ENCODE measurements around the gene TOP3B. TPM values are rescaled to one million over a fixed set of nuclear protein-coding genes. Genes with fewer than 3 reads are reported as not detected.

TOP3B gene
- total RNA-seq, 1 experiment from 2014 or later: 68.6 TPM

DNA sequence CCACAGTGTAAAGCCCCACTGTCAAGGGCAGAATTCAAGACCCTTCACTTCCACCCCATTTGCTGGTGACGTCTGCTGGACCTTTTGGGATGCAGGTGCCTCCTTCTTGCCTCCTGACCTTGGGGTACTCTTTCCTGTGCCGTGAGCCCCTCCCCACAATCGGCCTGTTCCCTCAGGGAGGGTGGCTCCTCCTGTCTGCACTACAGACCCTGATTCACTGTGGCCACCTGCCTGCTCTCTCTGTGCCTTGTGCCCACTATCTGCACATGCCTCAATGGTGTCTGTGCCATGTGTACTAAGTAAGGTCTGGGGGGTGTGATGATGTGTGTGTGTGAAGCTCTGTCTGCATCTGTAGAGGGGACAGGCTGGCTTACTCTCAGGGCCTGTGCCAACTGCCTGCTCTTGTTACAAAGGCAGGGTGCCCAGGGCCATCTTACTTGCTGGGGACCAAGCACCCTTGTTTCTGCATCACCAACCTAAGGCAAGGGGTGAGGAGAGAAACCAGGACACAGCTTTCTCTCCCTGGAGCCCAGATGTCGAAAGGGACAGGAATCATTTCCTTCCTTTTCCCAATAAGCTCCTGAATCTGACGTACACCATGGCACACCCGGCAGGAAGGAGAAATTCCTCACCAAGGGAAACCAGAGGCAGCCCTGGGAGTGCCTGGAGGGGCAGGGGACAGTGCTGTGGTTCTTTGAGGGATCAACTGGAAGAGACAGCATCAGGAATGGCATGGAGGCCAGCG lies 33.6 kb downstream of the TOP3B start:
- Mint-ChIP-seq H3K4me3 (no peak overlapping the region), H3K27me3 (ENCODE audit: low read depth) (peaks cover 25% of the 10 kb centered on the region), H3K27ac (no peak overlapping the region), H3K9me3 (no peaks in the 10 kb centered on the region), H3K36me3 (peaks cover 6% of the 10 kb centered on the region), H3K4me1 (peaks cover 24% of the 10 kb centered on the region)
- no peak for TF ChIP-seq JAZF1 (CRISPR knock-in tag; IDR thresholded peaks at IDR 0.05)
- TF ChIP-seq, protein P1, sequence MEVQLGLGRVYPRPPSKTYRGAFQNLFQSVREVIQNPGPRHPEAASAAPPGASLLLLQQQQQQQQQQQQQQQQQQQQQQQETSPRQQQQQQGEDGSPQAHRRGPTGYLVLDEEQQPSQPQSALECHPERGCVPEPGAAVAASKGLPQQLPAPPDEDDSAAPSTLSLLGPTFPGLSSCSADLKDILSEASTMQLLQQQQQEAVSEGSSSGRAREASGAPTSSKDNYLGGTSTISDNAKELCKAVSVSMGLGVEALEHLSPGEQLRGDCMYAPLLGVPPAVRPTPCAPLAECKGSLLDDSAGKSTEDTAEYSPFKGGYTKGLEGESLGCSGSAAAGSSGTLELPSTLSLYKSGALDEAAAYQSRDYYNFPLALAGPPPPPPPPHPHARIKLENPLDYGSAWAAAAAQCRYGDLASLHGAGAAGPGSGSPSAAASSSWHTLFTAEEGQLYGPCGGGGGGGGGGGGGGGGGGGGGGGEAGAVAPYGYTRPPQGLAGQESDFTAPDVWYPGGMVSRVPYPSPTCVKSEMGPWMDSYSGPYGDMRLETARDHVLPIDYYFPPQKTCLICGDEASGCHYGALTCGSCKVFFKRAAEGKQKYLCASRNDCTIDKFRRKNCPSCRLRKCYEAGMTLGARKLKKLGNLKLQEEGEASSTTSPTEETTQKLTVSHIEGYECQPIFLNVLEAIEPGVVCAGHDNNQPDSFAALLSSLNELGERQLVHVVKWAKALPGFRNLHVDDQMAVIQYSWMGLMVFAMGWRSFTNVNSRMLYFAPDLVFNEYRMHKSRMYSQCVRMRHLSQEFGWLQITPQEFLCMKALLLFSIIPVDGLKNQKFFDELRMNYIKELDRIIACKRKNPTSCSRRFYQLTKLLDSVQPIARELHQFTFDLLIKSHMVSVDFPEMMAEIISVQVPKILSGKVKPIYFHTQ (CRISPR knock-in tag; IDR thresholded peaks at IDR 0.05): no peak
- TF ChIP-seq FOXJ3 (CRISPR knock-in tag; IDR thresholded peaks at IDR 0.05; ENCODE audit: borderline replicate concordance): no peak
- TF ChIP-seq ZNF219 (CRISPR knock-in tag; IDR thresholded peaks at IDR 0.05; ENCODE audit: borderline replicate concordance): no peak
- TF ChIP-seq, protein P2, sequence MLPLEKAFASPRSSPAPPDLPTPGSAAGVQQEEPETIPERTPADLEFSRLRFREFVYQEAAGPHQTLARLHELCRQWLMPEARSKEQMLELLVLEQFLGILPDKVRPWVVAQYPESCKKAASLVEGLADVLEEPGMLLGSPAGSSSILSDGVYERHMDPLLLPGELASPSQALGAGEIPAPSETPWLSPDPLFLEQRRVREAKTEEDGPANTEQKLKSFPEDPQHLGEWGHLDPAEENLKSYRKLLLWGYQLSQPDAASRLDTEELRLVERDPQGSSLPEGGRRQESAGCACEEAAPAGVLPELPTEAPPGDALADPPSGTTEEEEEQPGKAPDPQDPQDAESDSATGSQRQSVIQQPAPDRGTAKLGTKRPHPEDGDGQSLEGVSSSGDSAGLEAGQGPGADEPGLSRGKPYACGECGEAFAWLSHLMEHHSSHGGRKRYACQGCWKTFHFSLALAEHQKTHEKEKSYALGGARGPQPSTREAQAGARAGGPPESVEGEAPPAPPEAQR (CRISPR knock-in tag; IDR thresholded peaks at IDR 0.05): no peak
- no peak for TF ChIP-seq ZBTB21 (CRISPR knock-in tag; IDR thresholded peaks at IDR 0.05; ENCODE audit: borderline replicate concordance)
- TF ChIP-seq SOX15 (CRISPR knock-in tag; IDR thresholded peaks at IDR 0.05): no peak
- TF ChIP-seq ELF4 (CRISPR knock-in tag; IDR thresholded peaks at IDR 0.05; ENCODE audit: low read depth): no peak
- no peak for TF ChIP-seq PRRX2 (CRISPR knock-in tag; IDR thresholded peaks at IDR 0.05)
- TF ChIP-seq, protein P3, sequence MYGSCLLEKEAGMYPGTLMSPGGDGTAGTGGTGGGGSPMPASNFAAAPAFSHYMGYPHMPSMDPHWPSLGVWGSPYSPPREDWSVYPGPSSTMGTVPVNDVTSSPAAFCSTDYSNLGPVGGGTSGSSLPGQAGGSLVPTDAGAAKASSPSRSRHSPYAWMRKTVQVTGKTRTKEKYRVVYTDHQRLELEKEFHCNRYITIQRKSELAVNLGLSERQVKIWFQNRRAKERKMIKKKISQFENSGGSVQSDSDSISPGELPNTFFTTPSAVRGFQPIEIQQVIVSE (CRISPR knock-in tag; IDR thresholded peaks at IDR 0.05; ENCODE audit: borderline replicate concordance): no peak
- no peak for TF ChIP-seq NR3C1 (CRISPR knock-in tag; conservative IDR thresholded peaks at IDR 0.05; ENCODE audit: low read depth)
- TF ChIP-seq ZNF671 (CRISPR knock-in tag; IDR thresholded peaks at IDR 0.05): no peak
- no peak for TF ChIP-seq FOXK1 (CRISPR knock-in tag; IDR thresholded peaks at IDR 0.05)
- no peak for TF ChIP-seq GRHL2 (CRISPR knock-in tag; IDR thresholded peaks at IDR 0.05; ENCODE audit: insufficient replicate concordance, severe bottlenecking)
- TF ChIP-seq, protein P4, sequence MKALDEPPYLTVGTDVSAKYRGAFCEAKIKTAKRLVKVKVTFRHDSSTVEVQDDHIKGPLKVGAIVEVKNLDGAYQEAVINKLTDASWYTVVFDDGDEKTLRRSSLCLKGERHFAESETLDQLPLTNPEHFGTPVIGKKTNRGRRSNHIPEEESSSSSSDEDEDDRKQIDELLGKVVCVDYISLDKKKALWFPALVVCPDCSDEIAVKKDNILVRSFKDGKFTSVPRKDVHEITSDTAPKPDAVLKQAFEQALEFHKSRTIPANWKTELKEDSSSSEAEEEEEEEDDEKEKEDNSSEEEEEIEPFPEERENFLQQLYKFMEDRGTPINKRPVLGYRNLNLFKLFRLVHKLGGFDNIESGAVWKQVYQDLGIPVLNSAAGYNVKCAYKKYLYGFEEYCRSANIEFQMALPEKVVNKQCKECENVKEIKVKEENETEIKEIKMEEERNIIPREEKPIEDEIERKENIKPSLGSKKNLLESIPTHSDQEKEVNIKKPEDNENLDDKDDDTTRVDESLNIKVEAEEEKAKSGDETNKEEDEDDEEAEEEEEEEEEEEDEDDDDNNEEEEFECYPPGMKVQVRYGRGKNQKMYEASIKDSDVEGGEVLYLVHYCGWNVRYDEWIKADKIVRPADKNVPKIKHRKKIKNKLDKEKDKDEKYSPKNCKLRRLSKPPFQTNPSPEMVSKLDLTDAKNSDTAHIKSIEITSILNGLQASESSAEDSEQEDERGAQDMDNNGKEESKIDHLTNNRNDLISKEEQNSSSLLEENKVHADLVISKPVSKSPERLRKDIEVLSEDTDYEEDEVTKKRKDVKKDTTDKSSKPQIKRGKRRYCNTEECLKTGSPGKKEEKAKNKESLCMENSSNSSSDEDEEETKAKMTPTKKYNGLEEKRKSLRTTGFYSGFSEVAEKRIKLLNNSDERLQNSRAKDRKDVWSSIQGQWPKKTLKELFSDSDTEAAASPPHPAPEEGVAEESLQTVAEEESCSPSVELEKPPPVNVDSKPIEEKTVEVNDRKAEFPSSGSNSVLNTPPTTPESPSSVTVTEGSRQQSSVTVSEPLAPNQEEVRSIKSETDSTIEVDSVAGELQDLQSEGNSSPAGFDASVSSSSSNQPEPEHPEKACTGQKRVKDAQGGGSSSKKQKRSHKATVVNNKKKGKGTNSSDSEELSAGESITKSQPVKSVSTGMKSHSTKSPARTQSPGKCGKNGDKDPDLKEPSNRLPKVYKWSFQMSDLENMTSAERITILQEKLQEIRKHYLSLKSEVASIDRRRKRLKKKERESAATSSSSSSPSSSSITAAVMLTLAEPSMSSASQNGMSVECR (CRISPR knock-in tag; IDR thresholded peaks at IDR 0.05; ENCODE audit: borderline replicate concordance): no peak
- TF ChIP-seq, protein P5, sequence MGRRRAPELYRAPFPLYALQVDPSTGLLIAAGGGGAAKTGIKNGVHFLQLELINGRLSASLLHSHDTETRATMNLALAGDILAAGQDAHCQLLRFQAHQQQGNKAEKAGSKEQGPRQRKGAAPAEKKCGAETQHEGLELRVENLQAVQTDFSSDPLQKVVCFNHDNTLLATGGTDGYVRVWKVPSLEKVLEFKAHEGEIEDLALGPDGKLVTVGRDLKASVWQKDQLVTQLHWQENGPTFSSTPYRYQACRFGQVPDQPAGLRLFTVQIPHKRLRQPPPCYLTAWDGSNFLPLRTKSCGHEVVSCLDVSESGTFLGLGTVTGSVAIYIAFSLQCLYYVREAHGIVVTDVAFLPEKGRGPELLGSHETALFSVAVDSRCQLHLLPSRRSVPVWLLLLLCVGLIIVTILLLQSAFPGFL (CRISPR knock-in tag; IDR thresholded peaks at IDR 0.05; ENCODE audit: borderline replicate concordance): no peak
- TF ChIP-seq, protein P6, sequence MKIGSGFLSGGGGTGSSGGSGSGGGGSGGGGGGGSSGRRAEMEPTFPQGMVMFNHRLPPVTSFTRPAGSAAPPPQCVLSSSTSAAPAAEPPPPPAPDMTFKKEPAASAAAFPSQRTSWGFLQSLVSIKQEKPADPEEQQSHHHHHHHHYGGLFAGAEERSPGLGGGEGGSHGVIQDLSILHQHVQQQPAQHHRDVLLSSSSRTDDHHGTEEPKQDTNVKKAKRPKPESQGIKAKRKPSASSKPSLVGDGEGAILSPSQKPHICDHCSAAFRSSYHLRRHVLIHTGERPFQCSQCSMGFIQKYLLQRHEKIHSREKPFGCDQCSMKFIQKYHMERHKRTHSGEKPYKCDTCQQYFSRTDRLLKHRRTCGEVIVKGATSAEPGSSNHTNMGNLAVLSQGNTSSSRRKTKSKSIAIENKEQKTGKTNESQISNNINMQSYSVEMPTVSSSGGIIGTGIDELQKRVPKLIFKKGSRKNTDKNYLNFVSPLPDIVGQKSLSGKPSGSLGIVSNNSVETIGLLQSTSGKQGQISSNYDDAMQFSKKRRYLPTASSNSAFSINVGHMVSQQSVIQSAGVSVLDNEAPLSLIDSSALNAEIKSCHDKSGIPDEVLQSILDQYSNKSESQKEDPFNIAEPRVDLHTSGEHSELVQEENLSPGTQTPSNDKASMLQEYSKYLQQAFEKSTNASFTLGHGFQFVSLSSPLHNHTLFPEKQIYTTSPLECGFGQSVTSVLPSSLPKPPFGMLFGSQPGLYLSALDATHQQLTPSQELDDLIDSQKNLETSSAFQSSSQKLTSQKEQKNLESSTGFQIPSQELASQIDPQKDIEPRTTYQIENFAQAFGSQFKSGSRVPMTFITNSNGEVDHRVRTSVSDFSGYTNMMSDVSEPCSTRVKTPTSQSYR (CRISPR knock-in tag; IDR thresholded peaks at IDR 0.05): no peak
- TF ChIP-seq, protein P7, sequence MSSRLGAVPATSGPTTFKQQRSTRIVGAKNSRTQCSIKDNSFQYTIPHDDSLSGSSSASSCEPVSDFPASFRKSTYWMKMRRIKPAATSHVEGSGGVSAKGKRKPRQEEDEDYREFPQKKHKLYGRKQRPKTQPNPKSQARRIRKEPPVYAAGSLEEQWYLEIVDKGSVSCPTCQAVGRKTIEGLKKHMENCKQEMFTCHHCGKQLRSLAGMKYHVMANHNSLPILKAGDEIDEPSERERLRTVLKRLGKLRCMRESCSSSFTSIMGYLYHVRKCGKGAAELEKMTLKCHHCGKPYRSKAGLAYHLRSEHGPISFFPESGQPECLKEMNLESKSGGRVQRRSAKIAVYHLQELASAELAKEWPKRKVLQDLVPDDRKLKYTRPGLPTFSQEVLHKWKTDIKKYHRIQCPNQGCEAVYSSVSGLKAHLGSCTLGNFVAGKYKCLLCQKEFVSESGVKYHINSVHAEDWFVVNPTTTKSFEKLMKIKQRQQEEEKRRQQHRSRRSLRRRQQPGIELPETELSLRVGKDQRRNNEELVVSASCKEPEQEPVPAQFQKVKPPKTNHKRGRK (CRISPR knock-in tag; IDR thresholded peaks at IDR 0.05; ENCODE audit: borderline replicate concordance): no peak
- TF ChIP-seq, protein P8, sequence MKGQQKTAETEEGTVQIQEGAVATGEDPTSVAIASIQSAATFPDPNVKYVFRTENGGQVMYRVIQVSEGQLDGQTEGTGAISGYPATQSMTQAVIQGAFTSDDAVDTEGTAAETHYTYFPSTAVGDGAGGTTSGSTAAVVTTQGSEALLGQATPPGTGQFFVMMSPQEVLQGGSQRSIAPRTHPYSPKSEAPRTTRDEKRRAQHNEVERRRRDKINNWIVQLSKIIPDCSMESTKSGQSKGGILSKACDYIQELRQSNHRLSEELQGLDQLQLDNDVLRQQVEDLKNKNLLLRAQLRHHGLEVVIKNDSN (CRISPR knock-in tag; IDR thresholded peaks at IDR 0.05): no peak
- TF ChIP-seq FOXP1 (CRISPR knock-in tag; IDR thresholded peaks at IDR 0.05; ENCODE audit: borderline replicate concordance): no peak
- ChIA-PET CTCF (interaction anchor here (0.6 to 9.1 kb wide), 7 partner anchors 11 to 241 kb away, joined by 5 to 121 read pairs (median 14); no protein-coding TSS in a partner anchor), POLR2A (interaction anchor here (0.6 kb wide), 1 partner anchor 19 kb away, joined by 3 read pairs; no protein-coding TSS in a partner anchor)
- DNase-seq (ENCODE audit: low spot score) (no peak), ATAC-seq (no peak)
